Cardiac atrium fibroblast (primary cell): ENCODE measurements around the gene LRRC9. TPM values are rescaled to one million over a fixed set of nuclear protein-coding genes. Genes with fewer than 3 reads are reported as not detected.

Experiments used
- total RNA-seq: library from RNA; depleted of rRNA; stranded (reverse); fragments of >200 nt; gene quantifications from 2 replicates; pipeline ENCODE4 v1.2.3, GENCODE V29; 2015

LRRC9 gene
- total RNA-seq, result not detected in 2 replicates

GRCh38 chr14:59919570-59920377 lies at the start of gene LRRC9:
Gene LRRC9 (plus strand): TSS chr14:59920144.

GRCh38 chr14:59870277-59871165 lies 49.4 kb upstream of the LRRC9 start, which contains the start of gene RTN1:
Gene RTN1 (minus strand): TSS chr14:59870776. CDS start chr14:59870630, 146 bp downstream.

GRCh38 chr14:60091550-60092525 lies 171.9 kb downstream of the LRRC9 start, which contains the start of gene PCNX4:
Gene PCNX4 (plus strand): TSS chr14:60091923. CDS start chr14:60107639, 15,716 bp downstream.

Other genes starting within 250 kb of the LRRC9 start
- gene RTN1, start 49.4 kb upstream of the LRRC9 start, total RNA-seq, result 0.16 and 0.18 TPM in 2 replicates
- gene PCNX4, start 171.8 kb downstream of the LRRC9 start, total RNA-seq, result 26.9 and 30.8 TPM in 2 replicates
- 33.6 and 33.9 TPM in 2 replicates for gene DHRS7, start 245.3 kb downstream of the LRRC9 start, total RNA-seq